Coronary artery (tissue), 2 donors: ENCODE results near the gene ALDH3A1.

Experiments used
- DNase-seq: peaks from one replicate; pipeline ENCODE4 v3.0.0-alpha.2; 2017; ENCODE audit warnings: low spot score
- H3K27ac ChIP-seq, 2 donors: fragments of 200-600 bp; sonication (generic); one replicate each; pipeline ENCODE4 v1.5.1; 2016 to 2019
- H3K4me3 ChIP-seq: fragments of 200-600 bp; sonication (generic); 2 replicates; pipeline ENCODE4 v1.5.1; 2016; ENCODE audit warnings: mild to moderate bottlenecking, moderate library complexity
- CTCF ChIP-seq: fragments of 200-600 bp; sonication (generic); IDR thresholded peaks from one replicate; pipeline ENCODE4 v1.5.1; 2019; ENCODE audit warnings: antibody characterized with exemption

ALDH3A1 gene

GRCh38 chr17:19744922-19745757 lies 3.0 kb downstream of the ALDH3A1 start:
- Histone ChIP-seq H3K4me3 (peak overlapping the region; percentile 74), H3K27ac (peak overlapping the region in 1 of 2 donors; percentile 48)
- DNase-seq = peak; percentile 92
- TF ChIP-seq CTCF = peak; percentile 96

GRCh38 chr17:19744492-19744891 lies 3.6 kb downstream of the ALDH3A1 start:
- Histone ChIP-seq H3K4me3 (peak overlapping the region; percentile 74), H3K27ac (peak overlapping the region in 1 of 2 donors; percentile 48)
- TF ChIP-seq CTCF = no peak
- no peak for DNase-seq

GRCh38 chr17:19743101-19744100 lies 4.7 kb downstream of the ALDH3A1 start:
- Histone ChIP-seq H3K4me3 (no peak overlapping the region), H3K27ac (no peak overlapping the region)
- DNase-seq = no peak
- no peak for TF ChIP-seq CTCF

GRCh38 chr17:19742495-19742894 lies 5.6 kb downstream of the ALDH3A1 start:
- no peak for DNase-seq
- H3K27ac ChIP-seq = no peak overlapping the region
- no peak overlapping the region for H3K4me3 ChIP-seq
- no peak for TF ChIP-seq CTCF

- DNase-seq = no peak
- H3K27ac ChIP-seq = no peak overlapping the region
- no peak for TF ChIP-seq CTCF
- H3K4me3 ChIP-seq = no peak overlapping the region
Observed at GRCh38 chr17:19741832-19742457, 6.2 kb downstream of the ALDH3A1 start.

- TF ChIP-seq CTCF = no peak
- Histone ChIP-seq H3K4me3 (no peak overlapping the region), H3K27ac (no peak overlapping the region)
- DNase-seq = no peak
Observed at GRCh38 chr17:19740933-19741332, 7.2 kb downstream of the ALDH3A1 start.
